GM19468 (cell line): Measurements from ENCODE around the gene PLEKHA7.

Source experiments
- ATAC-seq: cut with Tn5 transposase; IDR thresholded peaks from one replicate; pipeline ENCODE4 v1.9.1; 2021; ENCODE audit warnings: mild to moderate bottlenecking, moderate library complexity, moderate number of reproducible peaks; ENCODE audit not compliant: unreplicated experiment; ENCODE audit errors: extremely low read depth

The PLEKHA7 gene

GRCh38 chr11:16799221-16799620, 215.0 kb downstream of the PLEKHA7 start:
- ATAC-seq = no peak

DNA sequence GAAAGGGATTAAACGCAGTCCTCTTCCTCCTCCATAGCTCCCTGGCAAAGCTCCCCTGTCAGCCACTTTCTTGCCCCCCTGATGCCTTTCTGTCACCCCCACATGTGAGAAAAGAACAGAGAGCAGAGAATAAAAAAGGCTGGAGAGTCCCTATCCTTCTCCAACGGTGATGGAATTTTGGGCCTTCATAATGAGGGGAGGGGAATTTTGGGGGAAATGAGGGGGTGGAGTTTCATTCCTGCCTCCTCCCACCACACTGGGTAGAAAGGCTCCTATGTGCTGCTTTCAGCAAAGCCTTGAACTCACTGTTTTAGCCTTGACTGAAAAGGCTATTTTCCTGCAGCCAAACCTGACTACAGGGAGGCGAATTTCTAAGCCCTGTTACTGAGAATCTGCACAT, 216.4 kb downstream of the PLEKHA7 start:
- no peak for ATAC-seq

GRCh38 chr11:16796311-16796710, 217.9 kb downstream of the PLEKHA7 start:
- ATAC-seq = no peak

DNA sequence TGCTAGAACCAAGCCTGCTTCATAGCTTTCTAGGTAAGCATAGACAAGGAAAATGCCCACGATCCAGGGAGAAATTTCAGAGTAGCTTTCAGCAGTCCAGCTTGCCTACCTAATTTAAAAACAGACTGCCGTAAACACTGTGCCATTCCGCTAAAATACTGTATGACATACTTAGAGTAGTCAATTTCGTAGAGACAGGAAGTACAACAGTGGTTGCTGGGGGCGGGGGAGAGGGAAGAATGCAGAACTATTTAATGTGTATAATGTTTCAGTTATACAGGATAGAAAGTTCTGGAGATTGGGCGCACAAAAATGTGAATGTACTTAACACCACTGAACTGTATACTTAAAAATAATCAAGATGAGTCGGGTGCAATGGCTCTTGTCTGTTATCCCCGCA, 219.1 kb downstream of the PLEKHA7 start:
- ATAC-seq = no peak

DNA sequence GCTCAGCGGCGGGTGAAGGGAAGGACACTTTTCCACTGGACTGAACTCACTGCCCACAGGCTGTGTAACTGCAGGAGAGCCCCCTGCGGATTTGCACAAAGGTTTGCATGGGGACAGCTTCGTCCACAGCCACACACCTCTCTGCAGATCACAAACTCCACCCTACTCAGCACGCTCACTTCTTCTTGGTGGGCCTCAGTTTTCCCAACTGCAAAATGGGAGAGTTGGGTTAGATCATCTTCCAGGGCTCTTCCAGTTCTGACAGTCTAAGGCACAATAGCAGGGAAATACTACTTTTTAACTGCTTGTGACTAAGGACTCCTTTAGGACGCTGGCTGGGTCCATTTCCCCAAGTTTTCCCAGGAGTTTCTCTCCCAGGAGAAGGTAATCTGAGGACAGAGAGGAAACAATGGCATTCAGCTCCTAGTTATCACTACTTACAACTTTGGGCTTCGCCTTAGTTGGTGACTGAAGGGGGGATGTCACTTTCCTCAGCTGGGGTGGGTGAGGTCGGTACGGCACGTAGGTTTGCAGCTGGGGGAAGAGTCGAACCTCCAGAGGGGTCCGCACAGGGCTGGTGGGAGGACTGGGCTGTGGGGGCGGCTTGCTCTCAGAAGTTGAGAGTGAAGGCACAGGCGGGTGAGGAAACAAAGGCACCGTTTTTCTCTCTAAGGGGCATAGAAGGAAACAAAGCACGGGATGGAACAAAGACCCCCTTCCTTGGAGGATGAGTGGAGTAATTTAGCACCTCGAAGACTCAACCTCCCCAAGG, 220.0 kb downstream of the PLEKHA7 start:
- ATAC-seq = no peak

DNA sequence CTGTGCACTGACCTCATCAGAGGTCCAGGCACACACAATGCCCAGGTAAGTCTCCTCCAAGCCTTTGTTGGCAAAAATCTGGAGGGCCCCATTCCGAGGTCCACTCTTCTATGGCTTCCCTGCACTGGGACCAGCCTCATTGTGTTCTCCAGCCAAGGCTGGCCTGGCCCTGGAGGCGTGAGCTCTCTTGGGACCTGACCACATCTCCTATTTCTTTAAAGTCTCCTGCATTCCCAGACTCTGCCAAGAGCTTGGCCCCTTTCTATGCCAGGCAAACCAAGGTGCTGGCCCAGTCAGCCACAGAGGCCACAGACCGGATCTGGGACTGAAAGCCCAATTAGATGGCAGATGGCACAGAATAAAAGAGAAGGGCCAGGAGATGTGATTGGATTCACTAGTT, 220.7 kb downstream of the PLEKHA7 start:
- no peak for ATAC-seq

GRCh38 chr11:16793009-16793408, 221.2 kb downstream of the PLEKHA7 start:
- no peak for ATAC-seq

- ATAC-seq = no peak
These were observed 221.8 kb downstream of the PLEKHA7 start for GRCh38 chr11:16792426-16792825.

DNA sequence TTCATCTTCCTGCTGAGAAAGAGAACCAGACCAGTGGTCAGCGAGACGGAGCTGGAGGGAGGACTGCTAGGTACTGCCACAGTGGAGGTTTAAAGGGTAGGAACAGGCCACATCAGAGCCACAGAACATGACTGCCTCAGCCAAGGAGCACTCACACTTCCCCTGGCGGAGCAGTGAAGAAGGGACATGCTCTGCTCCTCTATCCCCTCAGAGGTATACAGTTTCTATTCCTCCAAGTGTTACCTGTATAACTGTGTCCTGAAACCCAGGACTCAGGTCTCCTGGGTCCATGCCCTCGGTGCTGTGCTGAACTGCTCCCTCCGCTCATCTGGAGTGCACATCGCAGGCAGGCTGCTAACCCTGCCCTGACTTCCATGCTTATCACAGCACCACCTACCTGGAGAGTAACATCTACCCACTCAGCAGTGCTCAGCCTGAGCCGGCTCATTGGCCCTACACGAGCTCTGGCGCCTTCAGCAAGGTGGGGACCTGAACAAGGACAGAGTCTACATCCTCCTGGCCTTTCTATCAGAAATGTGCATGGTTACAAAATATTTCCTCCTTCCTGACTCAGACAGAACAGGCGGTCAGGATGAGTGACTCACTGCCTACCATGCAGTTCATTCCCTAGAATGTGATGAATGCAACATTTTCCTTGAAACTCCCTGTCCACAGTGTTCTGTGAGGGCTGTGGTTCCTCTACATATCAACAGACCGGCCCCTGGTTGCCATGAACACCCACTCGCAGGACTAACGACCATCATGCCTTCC, 222.8 kb downstream of the PLEKHA7 start:
- ATAC-seq = no peak

DNA sequence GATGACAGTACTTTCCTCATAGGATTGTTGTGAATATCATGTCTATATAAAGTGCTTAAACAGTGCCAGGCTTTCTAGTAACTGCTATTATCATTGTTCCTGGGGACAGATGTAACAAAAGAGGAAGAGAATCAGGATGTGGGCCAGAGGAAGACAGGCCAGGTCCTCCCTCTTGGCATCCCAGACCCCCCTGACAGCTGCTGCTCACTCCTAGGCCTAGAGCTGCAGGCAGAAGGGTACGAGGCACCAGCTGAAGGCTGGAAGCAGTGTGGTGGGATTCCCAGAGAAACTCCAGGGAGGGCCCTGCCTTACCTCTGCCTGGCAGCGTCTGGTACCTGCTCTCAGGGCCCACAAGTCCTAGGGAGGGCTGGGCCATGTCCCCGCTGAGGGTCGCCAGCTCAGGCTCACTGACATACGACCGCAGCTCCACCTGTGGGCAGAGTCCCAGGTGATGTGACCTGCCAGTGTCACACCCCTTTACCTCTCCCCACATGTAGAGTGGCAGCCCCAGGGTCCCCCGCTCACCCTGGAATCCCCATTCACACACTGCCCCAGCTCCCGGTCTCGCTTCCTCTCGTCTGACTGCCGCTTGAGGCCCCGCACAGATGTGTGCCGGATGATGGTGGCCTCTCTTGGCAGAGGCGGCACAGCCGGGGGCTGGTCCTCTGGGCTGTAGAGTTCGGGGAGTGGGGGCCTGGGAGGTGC, 223.6 kb downstream of the PLEKHA7 start:
- no peak for ATAC-seq

DNA sequence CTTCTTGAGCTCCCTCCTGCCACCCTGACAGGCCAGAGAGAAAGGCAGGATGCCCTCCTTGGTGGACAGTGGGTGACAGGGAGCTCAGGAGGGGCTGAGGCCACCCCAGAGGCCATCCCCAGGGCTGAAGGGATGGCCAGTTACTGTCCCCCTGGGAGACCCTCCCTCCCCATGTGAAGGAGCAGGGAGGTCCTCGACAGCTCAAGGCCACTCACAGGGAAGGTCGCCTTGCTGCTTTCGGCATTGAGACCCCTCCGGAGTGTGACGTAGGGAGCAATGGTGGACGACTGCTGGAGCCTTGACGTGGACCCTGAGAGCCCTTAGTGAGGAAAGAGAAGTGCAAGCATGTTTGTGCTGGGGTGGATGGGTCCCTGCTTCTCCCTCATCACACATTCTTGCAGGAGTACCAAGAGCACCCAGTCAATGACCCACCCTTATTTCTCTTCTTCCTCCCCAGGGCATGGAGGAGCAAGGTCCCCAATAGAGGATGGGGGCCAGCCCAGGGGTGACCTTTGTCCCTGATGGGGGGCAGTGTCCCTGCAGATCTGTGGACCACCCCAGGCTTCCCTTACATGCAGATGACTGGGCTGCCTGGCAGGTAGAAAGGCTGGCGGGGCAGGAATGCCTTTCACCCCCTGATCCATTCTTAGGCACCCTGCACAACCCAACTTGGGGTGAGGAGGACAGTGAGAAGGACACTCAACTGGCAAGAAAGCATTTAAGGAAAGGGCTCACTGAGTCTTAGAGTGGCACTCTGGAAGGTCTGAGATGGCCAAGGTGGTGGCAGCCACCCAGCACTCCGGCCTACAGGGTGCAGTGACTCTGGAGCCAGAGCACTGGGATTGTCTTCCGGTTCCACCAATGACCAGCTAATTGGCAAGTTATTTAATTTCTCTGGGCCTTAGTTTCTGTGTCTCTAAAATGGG, 224.4 kb downstream of the PLEKHA7 start:
- no peak for ATAC-seq

GRCh38 chr11:16789063-16789420, 225.2 kb downstream of the PLEKHA7 start:
- ATAC-seq = no peak

DNA sequence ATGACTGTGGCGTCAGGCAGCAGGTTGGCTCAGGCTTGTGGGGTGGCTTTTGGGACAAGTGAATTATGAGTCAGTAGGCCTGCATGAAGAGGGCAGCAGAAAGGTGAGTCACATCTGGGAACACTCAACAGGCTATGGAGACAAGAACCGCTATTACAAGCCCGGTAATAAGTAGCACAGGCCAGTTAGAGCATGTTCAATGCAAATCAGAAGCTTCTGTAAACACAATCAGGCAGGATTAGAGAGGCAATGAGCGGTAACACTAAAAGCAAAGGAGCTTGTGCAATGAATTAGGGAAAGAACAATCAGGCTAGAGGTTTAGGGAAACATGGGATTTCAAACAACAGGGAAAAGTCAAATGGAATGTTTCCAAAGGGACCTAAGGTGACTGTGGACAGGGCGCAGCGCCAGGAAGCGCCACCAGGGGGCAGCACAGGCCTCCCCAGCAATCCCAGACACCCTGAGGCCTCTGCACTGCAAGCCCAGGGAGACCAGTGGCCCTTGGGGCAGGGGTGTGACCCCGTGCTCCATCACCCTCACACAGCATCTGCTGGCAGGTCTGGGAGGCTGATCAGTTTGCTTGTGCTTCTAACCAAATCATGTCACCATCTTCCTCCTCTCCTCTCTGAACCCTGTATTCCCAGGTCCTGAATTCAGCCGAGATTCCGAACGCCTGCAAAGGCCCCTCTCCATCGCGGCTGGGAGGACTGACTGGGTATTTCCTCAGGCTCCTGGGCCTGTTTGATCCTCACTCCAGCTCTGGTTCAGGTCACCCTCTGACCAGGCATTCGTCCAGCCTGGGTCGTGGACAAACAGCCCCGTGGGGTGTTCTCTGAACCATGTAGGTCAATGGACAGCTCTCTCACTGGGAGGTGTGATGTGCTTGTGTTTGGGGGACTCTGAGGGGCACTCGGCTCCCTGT, 225.8 kb downstream of the PLEKHA7 start:
- no peak for ATAC-seq

DNA sequence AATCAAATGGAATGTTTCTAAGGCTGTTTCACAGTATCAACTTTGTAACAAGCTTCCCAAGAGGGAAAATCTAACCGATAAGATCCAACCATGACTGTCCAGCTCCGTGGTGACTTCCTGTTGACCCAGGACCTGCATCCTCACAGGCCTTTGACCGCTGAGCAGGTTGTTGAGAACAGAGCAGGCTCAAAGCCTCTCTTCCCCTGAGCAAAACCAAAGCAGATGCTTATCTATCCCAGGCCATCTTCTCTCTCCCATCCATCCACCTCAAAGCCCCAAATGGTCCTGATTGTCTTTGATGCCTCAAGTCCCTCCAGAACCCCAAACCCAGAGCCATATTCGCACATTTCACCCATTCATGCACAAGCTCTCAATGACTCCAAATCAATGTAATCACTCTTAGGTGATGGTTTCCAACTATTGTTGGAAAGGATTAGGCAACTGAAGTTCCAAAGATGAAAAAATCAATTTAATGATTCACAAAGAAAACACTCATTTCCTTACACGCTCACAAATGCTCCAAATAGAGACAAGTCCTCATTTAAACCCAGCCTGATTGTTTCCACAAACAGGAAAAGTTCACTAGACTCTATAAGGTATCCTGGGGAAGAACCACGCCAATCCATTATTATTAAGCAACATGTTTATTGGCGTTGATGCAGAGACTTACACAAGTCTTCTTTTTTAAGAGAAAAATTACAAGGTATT, 227.0 kb downstream of the PLEKHA7 start:
- ATAC-seq = no peak

DNA sequence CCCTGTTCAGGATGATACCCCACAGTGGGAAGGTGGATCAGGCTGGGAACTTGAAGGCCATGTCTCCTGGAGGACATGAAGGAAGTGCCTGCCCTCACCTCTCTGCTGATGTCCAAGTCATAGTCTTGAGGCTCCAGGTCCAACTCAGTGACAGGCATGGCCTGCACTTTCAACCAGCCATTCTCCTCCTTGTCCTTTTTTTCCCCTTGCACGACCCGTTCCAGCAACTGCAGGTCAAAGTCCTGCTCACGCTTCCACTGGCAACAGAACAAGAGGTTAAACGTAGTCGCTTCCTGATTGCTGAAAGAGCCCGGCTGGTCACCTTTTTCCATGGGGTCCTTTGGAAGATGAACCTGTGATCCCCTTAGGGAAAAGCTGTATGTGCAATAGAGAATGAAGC, 228.1 kb downstream of the PLEKHA7 start:
- ATAC-seq = no peak

- no peak for ATAC-seq
These were observed 228.6 kb downstream of the PLEKHA7 start for GRCh38 chr11:16785520-16786128.

DNA sequence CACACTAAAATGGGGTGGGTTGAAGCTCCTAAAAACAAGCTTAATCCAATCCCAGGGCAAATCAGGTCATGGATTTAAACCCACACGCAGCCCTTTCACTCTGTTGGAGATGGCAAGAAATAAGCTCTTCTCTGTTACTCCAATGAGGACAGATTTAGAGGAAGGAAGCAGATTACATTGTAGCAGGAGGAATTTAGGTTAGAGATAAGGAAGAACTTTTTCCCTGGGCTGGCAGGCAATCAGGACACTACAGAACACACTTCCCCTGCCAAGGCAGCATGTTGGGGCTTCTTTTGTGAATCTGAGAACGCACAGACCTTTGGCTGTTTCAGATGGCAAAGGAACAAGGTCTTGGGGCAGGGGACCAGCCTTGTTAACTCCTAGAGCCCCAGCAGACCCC, 229.5 kb downstream of the PLEKHA7 start:
- ATAC-seq = no peak

- no peak for ATAC-seq
These were observed 230.1 kb downstream of the PLEKHA7 start for GRCh38 chr11:16784097-16784496.
